Left lung (tissue), 10 donors: ENCODE data around the gene ECE1. TPM values are rescaled to one million over a fixed set of nuclear protein-coding genes. Genes with fewer than 3 reads are reported as not detected.
"Not testable (repeated sequence)": the region's sequence is repeated elsewhere in the genome, so short reads cannot be mapped to it uniquely, and the experiment has no call there.

Source experiments
- ATAC-seq: fragments of 200-7000 bp; cut with Tn5 transposase; one replicate; pipeline ENCODE4 v1.9.1; 2020; ENCODE audit warnings: moderate library complexity
- DNase-seq, 4 donors: peaks; one replicate each; pipeline ENCODE4 v3.0.0-alpha.2; 2013 to 2020
- H3K27ac ChIP-seq, 2 donors: fragments of 200-600 bp; sonication (generic) in 1 of 2; one replicate each; pipeline versions ENCODE4 v1.5.0 to v1.8.0; 2020 to 2021
- H3K27me3 ChIP-seq, 2 donors: fragments of 200-600 bp; sonication (generic) in 1 of 2; one replicate each; pipeline versions ENCODE4 v1.5.0 to v1.8.0; 2020 to 2021
- H3K36me3 ChIP-seq, 2 donors: fragments of 200-600 bp; sonication (generic) in 1 of 2; one replicate each; pipeline versions ENCODE4 v1.5.0 to v1.8.0; 2020 to 2021
- H3K4me1 ChIP-seq, 2 donors: fragments of 200-600 bp; one replicate each; pipeline ENCODE4 v1.8.0; 2021
- H3K4me3 ChIP-seq, 2 donors: fragments of 200-600 bp; sonication (generic) in 1 of 2; one replicate each; pipeline versions ENCODE4 v1.5.0 to v1.8.0; 2020 to 2021; ENCODE audit warnings: mild to moderate bottlenecking in 1 of 2
- H3K9me3 ChIP-seq, 2 donors: fragments of 200-600 bp; sonication (generic) in 1 of 2; one replicate each; pipeline versions ENCODE4 v1.5.0 to v1.8.0; 2020 to 2021
- CTCF ChIP-seq, 2 donors: fragments of 200-600 bp; sonication (generic) in 1 of 2; IDR thresholded peaks; one replicate each; pipeline versions ENCODE4 v1.5.0 to v1.8.0; 2021; ENCODE audit warnings: antibody characterized with exemption in 2 of 2
- intact Hi-C, 2 donors: fragments of 100-400 bp; cut with DNase I; formaldehyde crosslinking; loops; one replicate each; pipeline versions ENCODE4 v1.11.2 to v1.14.2; 2022
- polyA plus RNA-seq, 6 donors: library from polyadenylated mRNA; unstranded; fragments of 120-200 nt; gene quantifications; one replicate each; pipeline ENCODE4 v1.2.1, GENCODE V29; 2013; ENCODE audit not compliant: insufficient read length in 6 of 6
- total RNA-seq, 2 donors: library from RNA; stranded (reverse); fragmentation: NEBNext Ultra II Directional; extraction: Animal tissue kit (Norgen Biotek cat#: 25700); gene quantifications; one replicate each; pipeline ENCODE4 v1.2.1, GENCODE V29; 2021
- donor health status: DM: no; HTN: yes; CAD: no.
- donor health status: DM: no; HTN: no; CAD: no.

ECE1 gene
- total and polyA plus RNA-seq, 8 donors: 76.7 to 107 (median 83.3) TPM

GRCh38 chr1:21174654-21175323, 115.5 kb downstream of the ECE1 start:
- TF ChIP-seq CTCF (IDR thresholded peaks at IDR 0.05): no peak
- peak in 1 of 4 donors; percentile 41 for DNase-seq
- H3K4me1 ChIP-seq: peaks cover 4 to 30% of the 10 kb centered on the region in 2 donors

GRCh38 chr1:21174230-21174629, 116.0 kb downstream of the ECE1 start:
- Histone ChIP-seq H3K9me3 (no peaks in the 10 kb centered on the region), H3K4me3 (peak overlapping the region; percentile 75 to 82), H3K36me3 (peaks cover 0 to 12% of the 10 kb centered on the region in 2 donors), H3K27ac (peak overlapping the region in 1 of 2 donors; percentile 99), H3K4me1 (peaks cover 4 to 30% of the 10 kb centered on the region in 2 donors), H3K27me3 (no peaks in the 10 kb centered on the region)
- ATAC-seq (no peak), DNase-seq (no peak)
- no peak for TF ChIP-seq CTCF (IDR thresholded peaks at IDR 0.05)
- intact Hi-C loops: no loop called here

More at GRCh38 chr1:21174654-21175323, 115.5 kb downstream of the ECE1 start:
- no peak for ATAC-seq
- Histone ChIP-seq H3K9me3 (no peaks in the 10 kb centered on the region), H3K27me3 (no peaks in the 10 kb centered on the region), H3K4me3 (peak overlapping the region; percentile 75 to 82), H3K27ac (peak overlapping the region; percentile 88 to 99), H3K36me3 (peaks cover 0 to 6% of the 10 kb centered on the region in 2 donors)
- intact Hi-C loops: no loop called here

- Histone ChIP-seq H3K4me1 (peaks cover 4 to 30% of the 10 kb centered on the region in 2 donors), H3K36me3 (peaks cover 0 to 23% of the 10 kb centered on the region in 2 donors)
- H3K4me3 ChIP-seq, ATAC-seq, DNase-seq, H3K9me3 ChIP-seq, H3K27me3 ChIP-seq, H3K27ac ChIP-seq, intact Hi-C loops: not testable (repeated sequence)
Observed at GRCh38 chr1:21173096-21173495, 117.2 kb downstream of the ECE1 start.

- peak in 1 of 4 donors; percentile 63 for DNase-seq
- ATAC-seq, H3K4me3 ChIP-seq, H3K9me3 ChIP-seq, H3K27ac ChIP-seq, intact Hi-C loops, H3K27me3 ChIP-seq: not testable (repeated sequence)
- Histone ChIP-seq H3K4me1 (peaks cover 4 to 25% of the 10 kb centered on the region in 2 donors), H3K36me3 (peaks cover 0 to 43% of the 10 kb centered on the region in 2 donors)
Observed at GRCh38 chr1:21170837-21171236, 119.4 kb downstream of the ECE1 start.

GRCh38 chr1:21168444-21168843, 121.8 kb downstream of the ECE1 start:
- no peaks in the 10 kb centered on the region for H3K27me3 ChIP-seq
- H3K4me3 ChIP-seq: no peak overlapping the region
- H3K27ac ChIP-seq: no peak overlapping the region
- no peaks in the 10 kb centered on the region for H3K9me3 ChIP-seq
- H3K4me1 ChIP-seq: peaks cover 2 to 23% of the 10 kb centered on the region in 2 donors
- no peak for ATAC-seq
- intact Hi-C loops: no loop called here
- H3K36me3 ChIP-seq: peaks cover 0 to 43% of the 10 kb centered on the region in 2 donors
- no peak for TF ChIP-seq CTCF (IDR thresholded peaks at IDR 0.05)
- no peak for DNase-seq

Other genes with a start within 250 kb of the ECE1 start
- 10 to 100 TPM; 54.6 to 56.8 TPM for gene EIF4G3, start 113.6 kb downstream of the ECE1 start, total RNA-seq
- gene EIF4G3, start 113.6 kb downstream of the ECE1 start, polyA plus RNA-seq: 10 to 100 TPM; 59.4 to 67.9 (median 63.7) TPM
- 10 to 100 TPM in 1 of 2 donors, 1 to 10 TPM in 1; 3.6 to 11.6 TPM for gene NBPF3, start 149.7 kb upstream of the ECE1 start, total RNA-seq
- 10 to 100 TPM; 14.2 to 23.5 (median 19.5) TPM for gene NBPF3, start 149.7 kb upstream of the ECE1 start, polyA plus RNA-seq
- gene ALPL, start 219.0 kb upstream of the ECE1 start, total RNA-seq: 100 to 1,000 TPM; 148 to 198 TPM
- gene ALPL, start 219.0 kb upstream of the ECE1 start, polyA plus RNA-seq: 1 to 10 TPM; 1.0 to 2.1 (median 1.4) TPM